Neural crest cell (in vitro differentiated cells): ENCODE data around the gene SORBS1. TPM values are rescaled to one million over a fixed set of nuclear protein-coding genes. Genes with fewer than 3 reads are reported as not detected.

Source experiments
- DNase-seq: peaks from one replicate; pipeline ENCODE4 v3.0.0; 2021; ENCODE audit warnings: low read depth, mixed read lengths, low spot score
- H3K27ac Mint-ChIP-seq: one replicate; pipeline ENCODE4 v1.8.0; 2021; ENCODE audit warnings: mild to moderate bottlenecking, mixed read lengths; ENCODE audit not compliant: unreplicated experiment
- H3K27me3 Mint-ChIP-seq: 2 replicates; pipeline ENCODE4 v1.8.0; 2021; ENCODE audit warnings: low read depth, mild to moderate bottlenecking, mixed read lengths
- H3K36me3 Mint-ChIP-seq: 2 replicates; pipeline ENCODE4 v1.8.0; 2021; ENCODE audit warnings: low read depth, mild to moderate bottlenecking, mixed read lengths
- H3K4me1 Mint-ChIP-seq: 2 replicates; pipeline ENCODE4 v1.8.0; 2021; ENCODE audit warnings: mixed read lengths
- H3K4me3 Mint-ChIP-seq: one replicate; pipeline ENCODE4 v1.8.0; 2021; ENCODE audit warnings: mild to moderate bottlenecking, mixed read lengths
- H3K9me3 Mint-ChIP-seq: 2 replicates; pipeline ENCODE4 v1.8.0; 2021; ENCODE audit warnings: mixed read lengths
- CTCF ChIP-seq: fragments of 200-600 bp; sonication (generic); conservative IDR thresholded peaks from 2 replicates; pipeline ENCODE4 v1.5.0; 2021; ENCODE audit warnings: antibody characterized with exemption, mild to moderate bottlenecking
- total RNA-seq: library from RNA; stranded (reverse); gene quantifications from 2 replicates; pipeline ENCODE4 v1.2.1, GENCODE V29; 2021

Gene SORBS1
- total RNA-seq, 1 donor from 2014 or later, result 15.3 TPM

DNA sequence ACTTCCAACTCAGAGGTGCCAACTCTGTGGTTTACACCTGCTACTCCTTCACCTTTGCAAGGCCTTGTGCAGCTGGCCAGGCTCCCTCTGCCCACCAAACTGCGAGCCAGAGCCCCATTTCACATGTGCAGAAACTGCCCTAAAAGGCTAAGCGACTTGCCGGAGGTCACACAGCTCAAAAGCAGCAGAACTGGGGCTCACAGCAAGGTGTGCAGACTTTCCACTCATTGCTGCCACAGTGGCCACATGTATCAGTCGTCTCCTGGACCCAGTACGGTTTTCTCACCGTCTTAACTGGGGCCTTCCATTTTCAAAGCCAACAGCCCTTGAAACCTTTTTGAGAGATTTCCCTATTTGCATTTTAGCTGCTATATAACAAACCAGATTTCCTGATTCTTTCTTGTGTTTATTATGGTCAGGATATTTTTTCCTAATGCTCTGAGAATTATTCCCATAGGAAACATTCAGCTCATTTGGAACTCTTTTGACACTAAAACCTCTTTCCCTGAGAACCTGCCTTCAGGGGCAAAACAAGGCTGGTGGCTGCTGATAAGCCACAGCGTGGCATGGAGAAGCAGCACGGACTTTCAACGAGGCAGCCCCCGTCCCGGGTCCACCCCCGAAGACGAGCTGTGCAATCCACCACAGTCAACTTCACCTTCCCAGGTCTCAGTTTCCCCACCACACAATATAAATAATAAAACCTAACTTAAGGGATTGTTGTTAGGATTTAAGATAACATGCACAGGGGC lies 29.9 kb downstream of the SORBS1 start:
- Mint-ChIP-seq H3K4me1 (peaks cover 15% of the 10 kb centered on the region), H3K27ac (no peak overlapping the region), H3K9me3 (no peaks in the 10 kb centered on the region), H3K27me3 (no peaks in the 10 kb centered on the region), H3K4me3 (no peak overlapping the region), H3K36me3 (no peaks in the 10 kb centered on the region)
- no peak for TF ChIP-seq CTCF
- DNase-seq, result no peak

GRCh38 chr10:95530561-95530960 lies 30.6 kb downstream of the SORBS1 start:
- Mint-ChIP-seq H3K36me3 (no peaks in the 10 kb centered on the region), H3K27ac (no peak overlapping the region), H3K4me3 (no peak overlapping the region), H3K9me3 (no peaks in the 10 kb centered on the region), H3K27me3 (no peaks in the 10 kb centered on the region), H3K4me1 (peaks cover 8% of the 10 kb centered on the region)
- TF ChIP-seq CTCF, result no peak
- DNase-seq, result no peak

DNA sequence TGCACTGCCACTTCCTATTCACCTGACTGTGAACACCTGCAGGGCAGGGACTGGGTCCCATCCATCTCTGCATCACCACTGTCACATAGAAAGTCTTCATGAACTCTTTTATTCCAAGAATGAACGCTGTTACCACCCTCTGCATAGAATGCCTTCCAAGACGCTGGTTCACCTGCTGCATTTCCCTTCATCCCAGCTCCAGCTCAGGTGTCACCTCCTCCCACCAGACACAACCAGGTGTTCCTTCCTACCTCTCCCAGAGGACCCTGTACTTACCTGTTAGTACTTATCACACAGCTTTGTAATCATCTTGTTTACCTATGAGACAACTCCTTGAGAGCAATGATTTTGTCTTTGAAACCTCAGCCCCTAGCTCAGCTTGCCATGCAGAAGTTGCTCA lies 31.1 kb downstream of the SORBS1 start:
- Mint-ChIP-seq H3K9me3 (no peaks in the 10 kb centered on the region), H3K36me3 (no peaks in the 10 kb centered on the region), H3K27ac (no peak overlapping the region), H3K4me3 (no peak overlapping the region), H3K4me1 (peaks cover 5% of the 10 kb centered on the region), H3K27me3 (no peaks in the 10 kb centered on the region)
- DNase-seq, result no peak
- no peak for TF ChIP-seq CTCF

GRCh38 chr10:95526044-95526443 lies 35.1 kb downstream of the SORBS1 start:
- DNase-seq, result no peak
- no peak overlapping the region for H3K4me3 Mint-ChIP-seq
- no peaks in the 10 kb centered on the region for H3K27me3 Mint-ChIP-seq
- no peak for TF ChIP-seq CTCF
- H3K27ac Mint-ChIP-seq, result no peak overlapping the region
- H3K4me1 Mint-ChIP-seq, result peaks cover 10% of the 10 kb centered on the region
- H3K9me3 Mint-ChIP-seq, result no peaks in the 10 kb centered on the region
- no peaks in the 10 kb centered on the region for H3K36me3 Mint-ChIP-seq

- no peaks in the 10 kb centered on the region for H3K9me3 Mint-ChIP-seq
- no peaks in the 10 kb centered on the region for H3K27me3 Mint-ChIP-seq
- no peak for DNase-seq
- H3K4me3 Mint-ChIP-seq, result no peak overlapping the region
- H3K36me3 Mint-ChIP-seq, result no peaks in the 10 kb centered on the region
- peaks cover 10% of the 10 kb centered on the region for H3K4me1 Mint-ChIP-seq
- no peak overlapping the region for H3K27ac Mint-ChIP-seq
- no peak for TF ChIP-seq CTCF
Measured at GRCh38 chr10:95525033-95525418, 36.1 kb downstream of the SORBS1 start.
